Testis (tissue), 2 donors: ENCODE results near the gene ZNF337.

Source experiments
- POLR2A ChIP-seq: fragments of 450-650 bp; IDR thresholded peaks from one replicate; pipeline ENCODE4 v1.6.1; 2017; ENCODE audit warnings: antibody characterized with exemption, mild to moderate bottlenecking, moderate library complexity
- TF ChIP-seq, protein P1 (sequence below), 3 experiments: fragments of 450-650 bp in 2 of 3; fragments of 200-600 bp in 1 of 3; sonication (generic) in 1 of 3; IDR thresholded peaks; one replicate each; pipeline ENCODE4 v1.5.1; 2016 to 2019; ENCODE audit warnings: antibody characterized with exemption in 3 of 3, mild to moderate bottlenecking in 2 of 3, moderate library complexity in 1 of 3

DNA sequence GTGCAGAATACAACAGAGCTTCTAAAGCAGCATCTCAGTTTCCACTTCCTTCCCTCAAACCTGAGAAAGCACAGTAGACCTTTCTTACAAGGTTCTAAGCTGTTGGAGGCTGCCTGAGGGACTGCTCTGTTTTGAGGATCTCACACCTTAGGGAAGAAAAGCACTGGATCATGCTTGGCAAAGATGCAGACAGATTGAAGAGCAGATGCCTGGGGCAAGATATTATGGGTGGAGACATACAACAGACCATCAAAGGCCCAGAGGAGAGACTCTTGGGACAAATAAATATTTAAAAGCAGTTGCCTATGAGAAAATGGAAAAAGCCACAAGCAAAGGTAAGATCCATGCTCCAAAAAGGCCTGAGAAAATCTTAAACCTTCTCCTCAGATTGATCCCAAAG is 6.2 kb downstream of the ZNF337 start:
- TF ChIP-seq, protein P1, sequence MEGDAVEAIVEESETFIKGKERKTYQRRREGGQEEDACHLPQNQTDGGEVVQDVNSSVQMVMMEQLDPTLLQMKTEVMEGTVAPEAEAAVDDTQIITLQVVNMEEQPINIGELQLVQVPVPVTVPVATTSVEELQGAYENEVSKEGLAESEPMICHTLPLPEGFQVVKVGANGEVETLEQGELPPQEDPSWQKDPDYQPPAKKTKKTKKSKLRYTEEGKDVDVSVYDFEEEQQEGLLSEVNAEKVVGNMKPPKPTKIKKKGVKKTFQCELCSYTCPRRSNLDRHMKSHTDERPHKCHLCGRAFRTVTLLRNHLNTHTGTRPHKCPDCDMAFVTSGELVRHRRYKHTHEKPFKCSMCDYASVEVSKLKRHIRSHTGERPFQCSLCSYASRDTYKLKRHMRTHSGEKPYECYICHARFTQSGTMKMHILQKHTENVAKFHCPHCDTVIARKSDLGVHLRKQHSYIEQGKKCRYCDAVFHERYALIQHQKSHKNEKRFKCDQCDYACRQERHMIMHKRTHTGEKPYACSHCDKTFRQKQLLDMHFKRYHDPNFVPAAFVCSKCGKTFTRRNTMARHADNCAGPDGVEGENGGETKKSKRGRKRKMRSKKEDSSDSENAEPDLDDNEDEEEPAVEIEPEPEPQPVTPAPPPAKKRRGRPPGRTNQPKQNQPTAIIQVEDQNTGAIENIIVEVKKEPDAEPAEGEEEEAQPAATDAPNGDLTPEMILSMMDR (IDR thresholded peaks at IDR 0.05) = no peak
- TF ChIP-seq POLR2A = no peak
